DMS79 (cell line): ENCODE data around the gene CLEC4G.

Experiments used
- DNase-seq: peaks from one replicate; lab custom pipeline; 2025; lab: John Stamatoyannopoulos, UW

The CLEC4G gene

GRCh38 chr19:7697721-7698287 lies 34.1 kb downstream of the CLEC4G start:
- DNase-seq: no peak

GRCh38 chr19:7694499-7694898 lies 37.4 kb downstream of the CLEC4G start:
- DNase-seq: no peak

- no peak for DNase-seq
Observed at GRCh38 chr19:7692417-7693088, 39.4 kb downstream of the CLEC4G start.

- no peak for DNase-seq
Observed at GRCh38 chr19:7691497-7691896, 40.4 kb downstream of the CLEC4G start.

- no peak for DNase-seq
Observed at GRCh38 chr19:7690779-7691258, 41.1 kb downstream of the CLEC4G start.

GRCh38 chr19:7689165-7689564 lies 42.7 kb downstream of the CLEC4G start:
- no peak for DNase-seq

GRCh38 chr19:7687177-7687576 lies 44.7 kb downstream of the CLEC4G start:
- DNase-seq: no peak

GRCh38 chr19:7685546-7686445 lies 46.1 kb downstream of the CLEC4G start:
- DNase-seq: no peak

GRCh38 chr19:7682175-7682855 lies 49.6 kb downstream of the CLEC4G start:
- DNase-seq: no peak

- DNase-seq: no peak
Observed at GRCh38 chr19:7681340-7682174, 50.4 kb downstream of the CLEC4G start.

- peak; percentile 43 for DNase-seq
Observed at GRCh38 chr19:7680606-7681339, 51.1 kb downstream of the CLEC4G start, which contains the start of gene TRAPPC5. Gene TRAPPC5 (plus strand): TSS chr19:7680833. CDS start chr19:7682254, 1,421 bp downstream.

GRCh38 chr19:7679771-7680605 lies 51.9 kb downstream of the CLEC4G start:
- DNase-seq: peak; percentile 40

- peak; percentile 26 for DNase-seq
Observed at GRCh38 chr19:7678971-7679751, 52.7 kb downstream of the CLEC4G start.
